ENCODE results near the gene LIN28B. TPM values are rescaled to one million over a fixed set of nuclear protein-coding genes. Genes with fewer than 3 reads are reported as not detected.
"Not testable (repeated sequence)": the region's sequence is repeated elsewhere in the genome, so short reads cannot be mapped to it uniquely, and the experiment has no call there.

Gene LIN28B
- total RNA-seq, 1 experiment from 2014 or later, result not detected

GRCh38 chr6:104955927-104956730 lies 778 bp upstream of the LIN28B start:
- no peak for DNase-seq (ENCODE audit: low spot score)

GRCh38 chr6:104957301-104958177 lies 632 bp downstream of the LIN28B start:
- no peak for DNase-seq (ENCODE audit: low spot score)

GRCh38 chr6:104958178-104959025 lies 1.5 kb downstream of the LIN28B start:
- no peak for DNase-seq (ENCODE audit: low spot score)

- DNase-seq (ENCODE audit: low spot score), result no peak
Measured at GRCh38 chr6:104959026-104959858, 2.3 kb downstream of the LIN28B start.

- DNase-seq (ENCODE audit: low spot score), result no peak
Measured at GRCh38 chr6:104969108-104969507, 12.2 kb downstream of the LIN28B start.

GRCh38 chr6:104969785-104970581 lies 13.1 kb downstream of the LIN28B start:
- DNase-seq (ENCODE audit: low spot score), result peak; percentile 5

DNA sequence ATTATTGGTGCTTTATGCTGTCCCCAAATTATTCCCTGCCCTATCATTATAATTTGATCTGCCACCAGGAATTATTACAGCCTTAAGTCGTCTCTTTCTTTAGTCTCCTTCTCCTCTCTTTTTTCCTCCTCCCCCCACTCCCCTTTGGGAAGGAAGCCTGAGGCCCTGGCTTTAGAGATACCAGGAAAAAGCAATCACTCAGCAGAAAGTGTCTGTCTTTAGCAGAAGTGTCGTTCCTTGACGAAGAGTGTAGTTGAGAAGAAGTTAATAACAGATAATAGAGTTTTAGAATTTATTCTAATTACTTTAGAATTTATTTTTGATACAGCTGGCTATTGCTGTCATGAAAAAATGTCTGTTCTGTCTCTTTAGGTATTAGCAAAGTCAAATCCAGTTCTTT lies 16.5 kb downstream of the LIN28B start:
- DNase-seq (ENCODE audit: low spot score), result no peak

DNA sequence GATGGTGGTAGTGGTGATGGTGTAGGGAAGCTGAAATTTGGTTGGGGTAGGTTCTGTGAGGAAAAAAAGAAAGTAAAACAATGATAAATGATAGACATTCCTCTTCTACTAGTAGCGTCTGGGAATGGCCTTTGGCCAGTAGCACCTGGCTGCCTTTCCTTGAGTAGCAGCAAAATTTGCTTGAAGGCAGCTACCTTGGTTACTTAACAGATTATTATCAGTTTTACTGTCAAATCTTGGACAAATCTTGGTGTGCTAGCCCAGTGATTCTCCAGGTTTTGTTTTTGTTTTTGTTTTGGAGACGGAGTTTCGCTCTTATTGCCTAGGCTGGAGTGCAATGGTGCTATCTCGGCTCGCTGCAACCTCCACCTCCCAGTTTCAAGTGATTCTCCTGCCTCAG lies 26.4 kb downstream of the LIN28B start:
- no peak for DNase-seq (ENCODE audit: low spot score)

DNA sequence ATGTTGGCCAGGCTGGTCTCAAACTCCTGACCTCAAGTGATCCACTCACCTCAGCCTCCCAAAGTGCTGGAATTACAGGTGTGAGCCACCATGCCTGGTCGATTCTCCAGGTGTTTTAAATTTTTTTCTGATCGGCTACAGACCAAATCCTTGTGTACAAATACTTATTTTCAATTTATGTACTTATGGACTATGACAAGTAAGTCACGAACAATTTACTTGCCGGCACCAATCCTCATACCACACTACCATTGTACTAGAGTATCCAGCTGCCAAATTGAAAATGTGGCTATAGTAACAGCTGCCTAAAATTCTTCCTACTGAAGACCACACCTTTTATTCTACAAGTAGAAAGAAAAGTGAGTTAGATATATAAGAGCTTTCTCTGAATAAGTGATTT lies 26.9 kb downstream of the LIN28B start:
- no peak for DNase-seq (ENCODE audit: low spot score)

- no peak for DNase-seq (ENCODE audit: low spot score)
Measured at GRCh38 chr6:104984831-104985230, 27.9 kb downstream of the LIN28B start.

DNA sequence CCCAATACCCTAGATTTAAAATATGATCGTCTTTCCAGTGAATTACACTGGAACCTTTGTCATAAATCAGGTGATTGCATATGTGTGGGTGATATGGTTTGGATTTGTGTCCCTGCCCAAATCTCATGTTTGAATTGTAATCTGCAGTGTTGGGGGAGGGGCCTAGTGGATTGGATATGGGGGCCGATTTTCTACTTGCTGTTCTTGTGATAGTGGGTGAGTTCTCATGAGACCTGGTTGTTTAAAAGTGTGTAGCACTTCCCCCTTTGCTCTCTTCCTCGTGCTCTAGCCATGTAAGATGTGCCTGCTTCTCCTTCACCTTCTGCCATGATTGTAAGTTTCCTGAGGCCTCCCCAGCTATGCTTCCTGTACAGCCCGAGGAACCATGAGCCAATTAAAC lies 29.0 kb downstream of the LIN28B start:
- DNase-seq (ENCODE audit: low spot score), result not testable (repeated sequence)

DNA sequence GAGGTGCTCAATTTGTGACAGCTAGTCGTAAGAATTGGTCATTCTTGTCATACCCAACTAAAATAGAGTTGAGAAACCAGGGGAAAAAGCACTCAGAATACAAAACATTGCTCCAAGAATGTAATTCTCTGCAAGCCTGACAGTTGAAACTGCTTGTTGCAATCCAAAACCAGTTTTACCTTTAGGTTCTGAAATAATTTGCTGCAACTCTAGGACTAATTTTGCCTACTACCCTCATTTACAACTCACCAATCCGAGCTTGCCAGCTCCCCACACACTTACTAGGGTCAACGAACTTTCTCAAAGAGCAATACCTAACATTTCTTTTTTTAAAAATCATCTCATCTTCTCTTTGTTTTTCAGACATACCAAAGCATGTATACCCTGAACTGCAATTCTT lies 29.7 kb downstream of the LIN28B start:
- DNase-seq (ENCODE audit: low spot score), result no peak

- DNase-seq (ENCODE audit: low spot score), result no peak
Measured at GRCh38 chr6:104987218-104987617, 30.3 kb downstream of the LIN28B start.

- DNase-seq (ENCODE audit: low spot score), result no peak
Measured at GRCh38 chr6:104990085-104990484, 33.2 kb downstream of the LIN28B start.

GRCh38 chr6:104991062-104991461 lies 34.2 kb downstream of the LIN28B start:
- DNase-seq (ENCODE audit: low spot score), result not testable (repeated sequence)

DNA sequence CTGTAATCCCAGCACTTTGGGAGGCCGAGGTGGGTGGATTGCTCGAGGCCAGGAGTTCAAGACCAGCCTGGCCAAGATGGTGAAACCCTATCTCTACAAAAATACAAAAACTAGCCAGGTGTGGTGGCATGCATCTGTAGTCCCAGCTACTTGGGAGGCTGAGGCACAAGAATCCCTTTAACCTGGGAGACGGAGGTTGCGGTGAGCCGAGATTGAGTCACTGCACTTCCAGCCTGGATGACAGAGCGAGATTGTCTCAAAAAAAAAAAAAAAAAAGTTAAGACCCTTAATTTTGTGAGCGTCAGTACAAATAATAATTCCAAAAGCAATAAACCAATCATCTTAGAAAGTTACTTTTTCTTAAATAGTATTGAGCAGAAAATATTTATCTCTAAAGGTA lies 36.7 kb downstream of the LIN28B start:
- not testable (repeated sequence) for DNase-seq (ENCODE audit: low spot score)

DNA sequence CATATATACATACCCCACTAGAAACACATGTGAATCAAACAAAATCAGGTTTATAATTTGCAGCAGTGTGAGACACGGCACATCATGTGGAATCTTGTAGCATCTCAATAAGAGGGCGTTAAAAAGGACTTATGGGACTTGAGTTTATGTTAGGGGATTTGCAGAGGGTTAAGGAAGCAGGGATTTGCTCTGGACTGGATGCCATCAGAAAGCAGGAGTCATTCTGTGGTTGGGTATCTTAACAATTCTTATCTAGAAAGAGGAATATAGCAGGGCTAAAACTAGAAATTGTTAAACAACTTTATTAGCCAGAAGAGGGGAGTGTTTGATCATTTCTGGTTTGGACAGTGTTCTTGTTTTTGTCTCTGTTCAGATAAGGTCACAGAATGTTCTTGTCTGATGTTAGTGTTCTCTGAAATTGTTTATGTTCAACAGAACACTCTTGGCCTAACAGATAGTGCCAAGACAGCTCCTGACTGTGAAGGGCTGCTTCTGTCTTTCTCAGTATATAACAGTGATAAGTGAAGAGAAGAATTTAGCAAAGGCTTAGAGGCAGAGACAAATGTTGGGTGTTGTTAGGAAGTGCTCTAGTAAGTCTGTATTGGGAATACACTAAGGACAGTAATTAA lies 39.2 kb downstream of the LIN28B start:
- DNase-seq (ENCODE audit: low spot score), result no peak

GRCh38 chr6:105001063-105001462 lies 44.2 kb downstream of the LIN28B start:
- DNase-seq (ENCODE audit: low spot score), result no peak

GRCh38 chr6:105001906-105002305 lies 45.0 kb downstream of the LIN28B start:
- DNase-seq (ENCODE audit: low spot score), result no peak

DNA sequence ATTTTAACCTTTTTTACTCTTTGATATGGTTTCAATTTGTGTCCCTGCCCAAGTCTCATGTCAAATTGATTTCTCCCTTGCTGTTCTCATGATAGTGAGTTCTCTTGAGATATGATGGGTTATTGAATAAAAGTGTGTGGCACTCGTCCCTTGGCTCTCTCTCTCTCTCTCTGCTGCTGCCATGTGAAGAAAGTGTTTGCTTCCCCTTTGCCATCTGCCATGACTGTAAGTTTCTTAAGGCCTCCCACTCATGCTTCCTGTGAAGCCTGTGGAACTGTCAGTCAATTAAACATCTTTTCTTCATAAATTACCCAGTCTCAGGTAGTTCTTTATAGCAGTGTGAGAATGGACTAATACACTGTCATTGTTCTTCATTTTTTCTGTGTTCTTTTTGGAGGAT lies 48.5 kb downstream of the LIN28B start:
- no peak for DNase-seq (ENCODE audit: low spot score)

All from H4 (cell line).